ENCODE results near the gene GSC2. TPM values are rescaled to one million over a fixed set of nuclear protein-coding genes. Genes with fewer than 3 reads are reported as not detected.

The GSC2 gene
- not detected for total RNA-seq

- no peaks in the 10 kb centered on the region for H3K36me3 Mint-ChIP-seq
- peaks cover 68% of the 10 kb centered on the region for H3K27me3 Mint-ChIP-seq
- H3K4me3 Mint-ChIP-seq, result peak within 1 kb of the TSS; percentile 61
- no peak within 1 kb of the TSS for H3K27ac Mint-ChIP-seq
- peaks cover 5% of the 10 kb centered on the region for H3K4me1 Mint-ChIP-seq
- no peaks in the 10 kb centered on the region for H3K9me3 Mint-ChIP-seq
- no peak for DNase-seq
Observed at GRCh38 chr22:19149991-19150390, at the start of gene GSC2. GSC2 (minus strand) TSS chr22:19150292; CDS start chr22:19150283, 9 bp downstream.

- Mint-ChIP-seq H3K27ac (no peak overlapping the region), H3K9me3 (no peaks in the 10 kb centered on the region), H3K4me1 (peaks cover 7% of the 10 kb centered on the region), H3K4me3 (no peak overlapping the region), H3K36me3 (no peaks in the 10 kb centered on the region), H3K27me3 (no peaks in the 10 kb centered on the region)
- DNase-seq, result no peak
Observed at GRCh38 chr22:19199479-19199878, 49.4 kb upstream of the GSC2 start.

- Mint-ChIP-seq H3K4me3 (no peak overlapping the region), H3K9me3 (no peaks in the 10 kb centered on the region), H3K4me1 (peaks cover 7% of the 10 kb centered on the region), H3K27me3 (no peaks in the 10 kb centered on the region), H3K36me3 (no peaks in the 10 kb centered on the region), H3K27ac (peak overlapping the region; percentile 5)
- no peak for DNase-seq
Observed at GRCh38 chr22:19197997-19198865, 48.1 kb upstream of the GSC2 start.

GRCh38 chr22:19196841-19197612 is 46.9 kb upstream of the GSC2 start:
- Mint-ChIP-seq H3K4me3 (no peak overlapping the region), H3K4me1 (peaks cover 7% of the 10 kb centered on the region), H3K27ac (no peak overlapping the region), H3K36me3 (no peaks in the 10 kb centered on the region), H3K27me3 (no peaks in the 10 kb centered on the region), H3K9me3 (no peaks in the 10 kb centered on the region)
- DNase-seq, result no peak

DNA sequence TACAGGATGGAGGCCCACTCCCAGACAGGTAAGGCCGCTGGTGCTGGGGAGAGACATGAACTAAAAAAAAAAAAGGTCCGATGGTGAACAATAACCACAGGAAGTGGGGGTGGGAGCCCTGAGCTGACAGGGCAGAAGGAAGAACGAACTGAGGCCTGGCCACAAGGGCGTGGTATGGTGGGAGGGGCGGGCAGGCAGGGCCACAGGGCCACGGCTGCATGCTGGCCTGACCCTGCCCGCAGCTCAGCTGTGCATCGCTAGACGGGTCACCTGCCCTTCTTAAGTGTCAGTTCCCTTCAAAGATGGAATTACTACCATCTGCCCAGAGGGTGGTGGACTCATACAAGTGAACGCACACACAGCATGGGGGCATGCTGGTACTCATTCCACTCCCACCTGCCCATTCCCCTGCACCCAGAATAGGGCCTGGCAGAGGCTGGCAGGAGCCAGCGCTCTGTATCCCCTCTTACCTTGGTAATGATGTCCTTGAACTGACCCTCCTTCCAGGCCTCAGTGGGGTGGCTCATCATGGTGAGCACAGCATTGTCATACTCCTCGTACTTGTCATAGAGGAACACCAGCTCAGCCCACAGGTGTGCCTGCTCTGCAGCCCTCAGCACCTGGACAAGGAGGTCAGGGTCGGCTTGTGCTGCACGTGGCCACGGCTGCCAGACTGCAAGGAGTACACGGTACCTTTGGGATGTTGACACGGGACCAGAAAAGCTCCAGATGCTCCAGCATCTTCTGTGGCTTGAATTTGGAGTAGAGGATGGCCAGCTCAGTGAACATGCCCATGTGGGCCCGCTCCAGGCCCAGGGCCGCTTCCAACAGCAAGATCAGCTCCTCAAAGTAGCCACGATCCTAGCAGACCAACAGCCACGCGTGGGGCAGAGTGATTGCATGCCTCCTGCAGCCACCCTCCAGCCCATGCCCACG is 46.0 kb upstream of the GSC2 start:
- DNase-seq, result no peak
- H3K27me3 Mint-ChIP-seq, result no peaks in the 10 kb centered on the region
- H3K36me3 Mint-ChIP-seq, result no peaks in the 10 kb centered on the region
- H3K27ac Mint-ChIP-seq, result no peak overlapping the region
- peaks cover 7% of the 10 kb centered on the region for H3K4me1 Mint-ChIP-seq
- H3K9me3 Mint-ChIP-seq, result no peaks in the 10 kb centered on the region
- H3K4me3 Mint-ChIP-seq, result no peak overlapping the region

- H3K27me3 Mint-ChIP-seq, result no peaks in the 10 kb centered on the region
- peaks cover 7% of the 10 kb centered on the region for H3K4me1 Mint-ChIP-seq
- no peaks in the 10 kb centered on the region for H3K9me3 Mint-ChIP-seq
- H3K36me3 Mint-ChIP-seq, result no peaks in the 10 kb centered on the region
- no peak overlapping the region for H3K27ac Mint-ChIP-seq
- no peak overlapping the region for H3K4me3 Mint-ChIP-seq
- DNase-seq, result no peak
Observed at GRCh38 chr22:19194766-19195536, 44.9 kb upstream of the GSC2 start.

DNA sequence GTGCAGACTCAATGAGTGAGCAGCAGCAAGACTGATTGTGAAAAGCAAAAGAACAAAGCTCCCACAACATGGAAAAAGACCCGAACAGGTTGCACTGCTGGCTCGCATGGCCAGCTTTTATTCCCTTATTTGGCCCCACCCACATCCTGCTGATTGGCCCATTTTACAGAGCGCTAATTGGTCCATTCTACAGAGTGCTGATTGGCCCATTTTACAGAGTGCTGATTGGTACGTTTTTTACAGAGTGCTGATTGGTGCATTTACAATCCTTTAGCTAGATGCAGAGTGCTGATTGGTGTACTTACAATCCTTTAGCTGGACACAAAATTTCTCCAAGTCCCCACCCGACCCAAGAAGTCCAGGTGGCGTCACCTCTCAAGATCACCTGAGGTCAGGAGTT is 43.8 kb upstream of the GSC2 start:
- Mint-ChIP-seq H3K27me3 (no peaks in the 10 kb centered on the region), H3K36me3 (no peaks in the 10 kb centered on the region), H3K27ac (no peak overlapping the region), H3K4me1 (peaks cover 7% of the 10 kb centered on the region), H3K4me3 (no peak overlapping the region), H3K9me3 (no peaks in the 10 kb centered on the region)
- no peak for DNase-seq

DNA sequence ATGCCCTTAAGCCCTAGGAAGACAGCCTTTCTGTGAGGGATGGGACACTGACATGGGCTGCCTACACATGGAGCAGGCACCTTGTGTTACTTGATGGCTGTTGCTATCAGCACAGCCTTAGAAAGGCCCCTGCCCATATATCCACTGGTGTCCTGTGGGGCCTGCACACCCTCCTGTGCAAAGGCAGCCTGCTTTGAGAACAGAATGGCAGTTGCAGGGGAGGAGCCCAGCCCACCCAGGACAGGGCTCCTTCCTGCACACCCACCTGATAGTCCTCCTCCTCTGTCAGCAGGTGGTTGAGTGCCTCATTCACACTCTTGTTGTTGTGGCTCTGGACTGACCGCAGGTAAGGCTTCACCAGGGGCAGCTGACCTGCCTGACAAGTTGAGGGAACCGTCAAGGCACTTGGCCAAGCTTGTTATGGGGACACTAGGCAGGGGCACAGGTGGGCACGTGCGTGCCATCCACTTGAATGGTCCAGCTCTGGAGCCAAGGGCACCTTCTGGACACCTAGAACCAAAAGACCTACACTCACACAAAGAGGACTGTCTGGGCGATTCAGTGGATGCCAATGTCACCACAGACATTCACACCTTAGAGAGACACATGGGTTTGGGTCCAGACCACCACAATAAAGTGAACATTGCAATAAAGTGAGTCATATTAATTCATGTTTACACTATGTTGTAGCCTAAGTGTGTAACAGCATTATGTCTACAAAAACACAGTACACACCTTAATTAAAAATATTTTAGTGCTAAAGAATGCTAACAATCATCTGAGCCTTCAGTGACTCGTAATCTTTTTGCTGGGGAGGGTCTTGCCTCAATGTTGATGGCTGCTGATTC is 37.8 kb upstream of the GSC2 start:
- DNase-seq, result no peak
- Mint-ChIP-seq H3K27me3 (no peaks in the 10 kb centered on the region), H3K4me1 (no peaks in the 10 kb centered on the region), H3K36me3 (no peaks in the 10 kb centered on the region), H3K9me3 (no peaks in the 10 kb centered on the region), H3K27ac (no peak overlapping the region), H3K4me3 (no peak overlapping the region)

GRCh38 chr22:19184276-19184997 is 34.3 kb upstream of the GSC2 start:
- H3K27ac Mint-ChIP-seq, result no peak overlapping the region
- no peaks in the 10 kb centered on the region for H3K9me3 Mint-ChIP-seq
- H3K4me1 Mint-ChIP-seq, result peaks cover 17% of the 10 kb centered on the region
- no peak for DNase-seq
- no peaks in the 10 kb centered on the region for H3K36me3 Mint-ChIP-seq
- H3K4me3 Mint-ChIP-seq, result no peak overlapping the region
- no peaks in the 10 kb centered on the region for H3K27me3 Mint-ChIP-seq

DNA sequence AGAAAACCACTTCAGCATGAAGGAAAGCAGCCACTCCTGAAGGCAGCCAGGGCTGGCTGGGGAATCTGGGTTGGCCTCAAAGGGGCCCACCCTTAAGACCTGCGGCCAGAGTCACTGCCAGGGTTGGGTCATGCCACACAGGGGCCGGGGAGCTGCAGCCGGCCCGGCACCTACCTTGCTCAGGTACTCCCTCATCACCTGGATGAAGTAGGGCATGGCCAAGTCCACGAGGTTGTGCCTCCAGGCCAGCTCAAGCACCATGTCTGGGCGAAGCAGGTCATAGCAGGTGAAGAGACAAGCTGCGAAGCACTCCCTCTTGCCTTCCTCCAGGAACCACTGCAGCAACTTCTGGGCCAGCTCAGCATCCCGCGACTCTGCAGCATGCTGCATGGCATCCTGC is 33.1 kb upstream of the GSC2 start:
- Mint-ChIP-seq H3K4me1 (peaks cover 20% of the 10 kb centered on the region), H3K9me3 (no peaks in the 10 kb centered on the region), H3K27me3 (no peaks in the 10 kb centered on the region), H3K4me3 (no peak overlapping the region), H3K27ac (no peak overlapping the region), H3K36me3 (no peaks in the 10 kb centered on the region)
- DNase-seq, result no peak

- Mint-ChIP-seq H3K9me3 (no peaks in the 10 kb centered on the region), H3K27ac (no peak overlapping the region), H3K27me3 (no peaks in the 10 kb centered on the region), H3K4me1 (peaks cover 20% of the 10 kb centered on the region), H3K4me3 (no peak overlapping the region), H3K36me3 (no peaks in the 10 kb centered on the region)
- no peak for DNase-seq
Observed at GRCh38 chr22:19182472-19183157, 32.5 kb upstream of the GSC2 start.

DNA sequence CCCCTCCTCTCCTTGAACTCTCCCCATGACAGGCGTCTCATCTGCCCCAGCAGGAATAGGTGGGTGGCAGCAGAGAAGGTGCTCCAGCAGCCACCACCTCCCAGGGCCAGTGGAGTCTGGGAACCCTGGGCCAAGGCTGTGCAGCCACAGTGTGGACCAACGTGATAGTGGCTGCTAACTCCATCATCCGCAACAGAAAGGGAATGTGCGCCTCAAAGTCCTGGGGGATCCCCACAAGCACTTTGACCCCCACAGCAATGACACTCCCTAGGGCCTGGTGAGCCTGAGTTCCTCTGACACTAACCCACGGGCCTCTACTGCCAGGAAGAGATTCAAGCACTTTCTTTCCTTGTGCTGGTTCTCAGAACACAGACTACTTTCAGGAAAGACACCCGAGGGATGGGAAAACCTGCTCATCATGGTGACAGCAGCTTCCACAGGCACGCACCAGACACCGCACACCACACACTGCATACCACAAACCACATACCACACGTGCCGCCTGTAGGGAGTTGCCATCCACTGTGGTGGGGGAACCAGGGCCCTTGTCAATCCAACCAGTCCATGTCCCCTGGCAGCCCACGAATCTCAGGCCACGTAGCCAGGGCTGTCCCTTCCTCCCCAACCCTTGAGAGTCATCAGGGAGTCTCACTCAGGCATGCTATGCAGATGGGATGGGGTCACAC is 31.8 kb upstream of the GSC2 start:
- Mint-ChIP-seq H3K27me3 (no peaks in the 10 kb centered on the region), H3K9me3 (no peaks in the 10 kb centered on the region), H3K36me3 (no peaks in the 10 kb centered on the region), H3K27ac (peak overlapping the region; percentile 80), H3K4me3 (peak overlapping the region; percentile 58), H3K4me1 (peaks cover 21% of the 10 kb centered on the region)
- DNase-seq, result peak; percentile 36

All from activated naive CD8-positive, alpha-beta T cell treated with anti-CD3 and anti-CD28 coated beads for 36 hours (primary cell).